Prostate gland (tissue), 2 donors: ENCODE results near the gene DIPK1C. TPM values are rescaled to one million over a fixed set of nuclear protein-coding genes. Genes with fewer than 3 reads are reported as not detected.
A peak's percentile ranks its signal among the peaks of the same experiment; 100 is the strongest.

Source experiments
- DNase-seq: peaks from one replicate; pipeline ENCODE4 v3.0.0-alpha.2; 2019; ENCODE audit warnings: low spot score
- H3K27ac ChIP-seq, 2 donors: fragments of 200-600 bp; sonication (generic); 2 replicates each; pipeline ENCODE4 v1.5.1; 2017 to 2019
- H3K27me3 ChIP-seq: fragments of 200-600 bp; sonication (generic); replicated peaks from 2 replicates; pipeline ENCODE4 v1.5.1; 2019; ENCODE audit not compliant: insufficient read depth
- H3K36me3 ChIP-seq, 2 donors: fragments of 200-600 bp; sonication (generic); 1 replicate in 1 of 2; 2 replicates in 1 of 2; pipeline versions ENCODE4 v1.5.1 to v1.8.1; 2017 to 2019
- H3K4me1 ChIP-seq: fragments of 200-600 bp; sonication (generic); replicated peaks from 2 replicates; pipeline ENCODE4 v1.5.1; 2019
- H3K4me3 ChIP-seq, 2 donors: fragments of 200-600 bp; sonication (generic); 2 replicates each; pipeline ENCODE4 v1.5.1; 2017 to 2019
- H3K9me3 ChIP-seq: fragments of 200-600 bp; sonication (generic); 2 replicates; pipeline ENCODE4 v1.5.1; 2017
- CTCF ChIP-seq, 4 experiments: fragments of 200-600 bp in 2 of 4; fragments of 450-650 bp in 2 of 4; sonication (generic) in 2 of 4; IDR thresholded peaks; 1 replicate in 3 of 4; 2 replicates in 1 of 4; pipeline ENCODE4 v1.5.1; 2016 to 2019; ENCODE audit warnings: antibody characterized with exemption in 4 of 4, mild to moderate bottlenecking in 2 of 4, moderate library complexity in 2 of 4
- POLR2A ChIP-seq: fragments of 450-650 bp; IDR thresholded peaks from one replicate; pipeline ENCODE4 v1.6.1; 2016; ENCODE audit warnings: antibody characterized with exemption, mild to moderate bottlenecking
- POLR2AphosphoS5 ChIP-seq: sonication (generic); formaldehyde crosslinking; IDR thresholded peaks from one replicate; pipeline ENCODE4 v1.6.1; 2017; ENCODE audit warnings: antibody characterized with exemption
- WGBS: methylation state at CpG from one replicate; pipeline ENCODE4 v1.1.5; 2018; 5-methylcytosine and 5-hydroxymethylcytosine counted together
- intact Hi-C: fragments of 100-400 bp; cut with DNase I; formaldehyde crosslinking; loops from one replicate; pipeline ENCODE4 v1.14.2; 2022
- total RNA-seq, 2 donors: library from RNA; depleted of rRNA; stranded (reverse); fragments of >200 nt; gene quantifications; one replicate each; pipeline ENCODE4 v1.1.0, GENCODE V29; 2016

DIPK1C gene
- total RNA-seq, 2 donors from 2014 or later = 10.8 TPM; not detected in 1

- no peak for DNase-seq
These were observed 17.0 kb upstream of the DIPK1C start for GRCh38 chr18:74473976-74474640.

GRCh38 chr18:74472312-74472711 lies 15.2 kb upstream of the DIPK1C start:
- DNase-seq = no peak
- Histone ChIP-seq H3K27ac (no peak overlapping the region), H3K4me1 (no peaks in the 10 kb centered on the region), H3K9me3 (no peaks in the 10 kb centered on the region), H3K36me3 (no peaks in the 10 kb centered on the region), H3K4me3 (no peak overlapping the region), H3K27me3 (no peaks in the 10 kb centered on the region)
- intact Hi-C loops = no loop called here
- TF ChIP-seq POLR2AphosphoS5 (no peak), POLR2A (no peak), CTCF (IDR thresholded peaks at IDR 0.05) (no peak)
- 86% methylated on average over 2 of the region's 2 CpGs for WGBS

More at GRCh38 chr18:74473976-74474640, 17.0 kb upstream of the DIPK1C start:
- no peaks in the 10 kb centered on the region for H3K4me1 ChIP-seq
- intact Hi-C loops = no loop called here
- H3K36me3 ChIP-seq = no peaks in the 10 kb centered on the region
- H3K9me3 ChIP-seq = no peaks in the 10 kb centered on the region
- no peak overlapping the region for H3K27ac ChIP-seq
- H3K27me3 ChIP-seq = no peaks in the 10 kb centered on the region
- no peak overlapping the region for H3K4me3 ChIP-seq
- 97% methylated on average over 3 of the region's 3 CpGs for WGBS
- no peak for TF ChIP-seq POLR2A
- TF ChIP-seq POLR2AphosphoS5 = no peak

- no peak for TF ChIP-seq CTCF (IDR thresholded peaks at IDR 0.05)
- TF ChIP-seq POLR2AphosphoS5 = peak; percentile 70
- TF ChIP-seq POLR2A = no peak
- Histone ChIP-seq H3K27ac (no peak overlapping the region), H3K9me3 (no peaks in the 10 kb centered on the region), H3K27me3 (no peaks in the 10 kb centered on the region), H3K4me3 (no peak overlapping the region), H3K36me3 (no peaks in the 10 kb centered on the region), H3K4me1 (no peaks in the 10 kb centered on the region)
- intact Hi-C loops = no loop called here
- peak; percentile 58 for DNase-seq
- WGBS = 12% methylated on average over 3 of the region's 3 CpGs
These were observed 11.5 kb upstream of the DIPK1C start for GRCh38 chr18:74468547-74469061.

GRCh38 chr18:74465775-74466174 lies 8.7 kb upstream of the DIPK1C start:
- Histone ChIP-seq H3K9me3 (no peaks in the 10 kb centered on the region), H3K4me1 (no peaks in the 10 kb centered on the region), H3K36me3 (no peaks in the 10 kb centered on the region), H3K27ac (no peak overlapping the region), H3K4me3 (no peak overlapping the region), H3K27me3 (no peaks in the 10 kb centered on the region)
- intact Hi-C loops = no loop called here
- 54% methylated on average over 4 of the region's 4 CpGs for WGBS
- DNase-seq = no peak
- no peak for TF ChIP-seq POLR2A
- peak; percentile 25 for TF ChIP-seq POLR2AphosphoS5

GRCh38 chr18:74463983-74464382 lies 6.9 kb upstream of the DIPK1C start:
- Histone ChIP-seq H3K4me3 (no peak overlapping the region), H3K4me1 (no peaks in the 10 kb centered on the region), H3K27me3 (no peaks in the 10 kb centered on the region), H3K27ac (no peak overlapping the region), H3K9me3 (no peaks in the 10 kb centered on the region), H3K36me3 (no peaks in the 10 kb centered on the region)
- WGBS = 95% methylated on average over 1 of the region's 1 CpG
- TF ChIP-seq POLR2A (no peak), POLR2AphosphoS5 (no peak), CTCF (IDR thresholded peaks at IDR 0.05) (no peak)
- DNase-seq = no peak
- intact Hi-C loops = no loop called here

- no peak for DNase-seq
- Histone ChIP-seq H3K4me3 (no peak overlapping the region), H3K9me3 (no peaks in the 10 kb centered on the region), H3K36me3 (no peaks in the 10 kb centered on the region), H3K4me1 (no peaks in the 10 kb centered on the region), H3K27me3 (no peaks in the 10 kb centered on the region), H3K27ac (no peak overlapping the region)
- intact Hi-C loops = no loop called here
- TF ChIP-seq POLR2AphosphoS5 = no peak
- TF ChIP-seq POLR2A = no peak
- TF ChIP-seq CTCF (IDR thresholded peaks at IDR 0.05) = no peak
- 80% methylated on average over 8 of the region's 8 CpGs for WGBS
These were observed 6.1 kb upstream of the DIPK1C start for GRCh38 chr18:74463254-74463653.
